ENCODE measurements around the gene C17orf50.

DNA sequence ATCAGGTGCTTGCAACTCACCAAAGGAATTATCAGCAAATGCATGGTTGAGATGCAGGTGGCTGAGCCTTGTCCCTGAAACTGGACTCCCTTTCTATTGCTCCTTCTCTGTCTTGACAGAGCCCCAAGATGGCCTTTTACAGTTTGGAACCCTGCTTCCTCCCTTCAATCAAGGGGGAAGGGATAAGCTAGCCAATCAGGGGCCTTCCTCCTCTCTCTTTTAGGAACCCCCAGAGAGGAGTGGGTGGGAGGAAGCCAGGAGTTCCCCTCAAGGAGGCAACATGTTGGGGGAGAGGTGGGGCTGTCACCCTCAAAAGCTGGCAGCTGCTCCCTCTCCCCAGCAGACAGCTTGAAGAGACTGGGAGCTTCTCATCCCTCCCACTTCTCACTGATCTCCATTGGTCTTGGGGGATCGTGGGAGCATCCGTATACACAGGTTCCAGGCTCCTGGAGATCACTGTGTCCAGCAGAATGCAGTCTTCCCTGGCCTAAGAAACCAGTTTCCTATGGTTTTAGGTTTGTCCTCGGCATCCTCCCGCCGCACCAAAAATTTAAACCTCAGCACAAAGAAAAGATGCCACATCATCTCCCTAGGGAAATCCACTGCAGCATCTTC, 22.1 kb upstream of the C17orf50 start:
- TF ChIP-seq, protein P1, sequence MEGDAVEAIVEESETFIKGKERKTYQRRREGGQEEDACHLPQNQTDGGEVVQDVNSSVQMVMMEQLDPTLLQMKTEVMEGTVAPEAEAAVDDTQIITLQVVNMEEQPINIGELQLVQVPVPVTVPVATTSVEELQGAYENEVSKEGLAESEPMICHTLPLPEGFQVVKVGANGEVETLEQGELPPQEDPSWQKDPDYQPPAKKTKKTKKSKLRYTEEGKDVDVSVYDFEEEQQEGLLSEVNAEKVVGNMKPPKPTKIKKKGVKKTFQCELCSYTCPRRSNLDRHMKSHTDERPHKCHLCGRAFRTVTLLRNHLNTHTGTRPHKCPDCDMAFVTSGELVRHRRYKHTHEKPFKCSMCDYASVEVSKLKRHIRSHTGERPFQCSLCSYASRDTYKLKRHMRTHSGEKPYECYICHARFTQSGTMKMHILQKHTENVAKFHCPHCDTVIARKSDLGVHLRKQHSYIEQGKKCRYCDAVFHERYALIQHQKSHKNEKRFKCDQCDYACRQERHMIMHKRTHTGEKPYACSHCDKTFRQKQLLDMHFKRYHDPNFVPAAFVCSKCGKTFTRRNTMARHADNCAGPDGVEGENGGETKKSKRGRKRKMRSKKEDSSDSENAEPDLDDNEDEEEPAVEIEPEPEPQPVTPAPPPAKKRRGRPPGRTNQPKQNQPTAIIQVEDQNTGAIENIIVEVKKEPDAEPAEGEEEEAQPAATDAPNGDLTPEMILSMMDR (IDR thresholded peaks at IDR 0.05): no peak
- TF ChIP-seq POLR2A (IDR thresholded peaks at IDR 0.05) (no peak), POLR2AphosphoS5 (IDR thresholded peaks at IDR 0.05) (no peak)
